ENCODE data around the gene CXCR3.
"Not testable (repeated sequence)": the region's sequence is repeated elsewhere in the genome, so short reads cannot be mapped to it uniquely, and the experiment has no call there.

CXCR3 gene

DNA sequence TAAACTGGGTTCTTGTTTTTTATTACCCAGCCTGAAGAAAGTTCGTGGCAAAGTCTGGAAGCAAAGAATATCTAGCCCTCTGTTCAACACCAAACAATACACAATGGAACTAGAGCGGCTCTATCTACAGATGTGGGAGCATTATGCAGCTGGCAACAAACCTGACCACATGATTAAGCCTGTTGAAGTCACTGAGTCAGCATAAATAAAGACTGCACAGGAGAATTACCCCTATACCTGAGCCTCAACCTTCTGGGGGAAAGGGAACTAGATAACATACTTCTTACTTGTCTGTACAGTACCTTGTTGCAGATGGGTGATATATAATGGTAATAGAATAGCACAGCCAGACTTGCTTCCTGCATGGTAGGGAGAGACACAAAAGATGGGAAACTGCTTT is 44.7 kb downstream of the CXCR3 start:
- H3K4me1 ChIP-seq (ENCODE audit: control insufficient read depth in 1 of 2, insufficient read depth in 2 of 2, low read length in 2 of 2): no peaks in the 10 kb centered on the region
- H3K27me3 ChIP-seq (ENCODE audit: low read depth, low read length): no peaks in the 10 kb centered on the region
- no peaks in the 10 kb centered on the region for H3K9me3 ChIP-seq (ENCODE audit: control insufficient read depth in 1 of 2, low read length in 2 of 2)
- no peak overlapping the region for H3K4me3 ChIP-seq (ENCODE audit: low read depth in 1 of 2, low read length in 2 of 2)
- H3K36me3 ChIP-seq (ENCODE audit: control insufficient read depth in 1 of 2, insufficient read depth in 2 of 2, low read length in 2 of 2): peaks cover 14 to 29% of the 10 kb centered on the region in 2 donors
- no peak overlapping the region for H3K27ac ChIP-seq (ENCODE audit: low read length)

DNA sequence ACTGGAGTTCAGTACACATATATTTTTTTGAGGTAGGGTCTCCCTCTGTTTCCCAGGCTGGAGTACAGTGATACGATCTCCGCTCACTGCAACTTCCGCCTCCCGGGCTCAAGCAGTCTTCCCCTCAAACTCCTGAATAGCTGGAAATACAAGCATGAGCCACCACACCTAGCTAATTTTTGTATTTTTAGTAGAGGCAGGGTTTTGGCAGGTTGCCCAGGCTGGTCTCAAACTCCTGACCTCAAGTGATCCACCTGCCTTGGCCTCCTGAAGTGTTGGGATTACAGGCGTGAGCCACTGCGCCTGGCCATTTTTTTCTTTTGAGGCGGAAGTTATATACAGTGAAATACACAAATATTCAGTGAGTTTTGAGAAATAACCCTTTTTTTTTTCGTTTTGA is 46.9 kb downstream of the CXCR3 start:
- H3K36me3 ChIP-seq (ENCODE audit: control insufficient read depth in 1 of 2, insufficient read depth in 2 of 2, low read length in 2 of 2): peaks cover 30 to 45% of the 10 kb centered on the region in 2 donors
- H3K9me3 ChIP-seq (ENCODE audit: control insufficient read depth in 1 of 2, low read length in 2 of 2); H3K27ac ChIP-seq (ENCODE audit: low read length); H3K4me3 ChIP-seq (ENCODE audit: low read depth in 1 of 2, low read length in 2 of 2); H3K4me1 ChIP-seq (ENCODE audit: control insufficient read depth in 1 of 2, insufficient read depth in 2 of 2, low read length in 2 of 2); H3K27me3 ChIP-seq (ENCODE audit: low read depth, low read length): not testable (repeated sequence)
